H1 (cell line): Measurements from ENCODE around the gene DYNLRB2. TPM values are rescaled to one million over a fixed set of nuclear protein-coding genes. Genes with fewer than 3 reads are reported as not detected.

ENCODE experiments used
- BCL11A ChIP-seq, 2 experiments: IDR thresholded peaks; one replicate each; pipeline ENCODE4 v1.6.1; 2011; ENCODE audit warnings: low read depth in 2 of 2, low read length in 2 of 2, mild to moderate bottlenecking in 2 of 2
- SP2 ChIP-seq: IDR thresholded peaks from 2 replicates; pipeline ENCODE4 v1.6.1; 2012; ENCODE audit warnings: mild to moderate bottlenecking, low read length, inconsistent platforms
- SP4 ChIP-seq: IDR thresholded peaks from 2 replicates; pipeline ENCODE4 v1.6.1; 2012; ENCODE audit warnings: low read length, inconsistent platforms
- YY1 ChIP-seq: IDR thresholded peaks from 2 replicates; pipeline ENCODE4 v1.6.1; 2011; ENCODE audit warnings: low read depth, mild to moderate bottlenecking, low read length
- polyA plus RNA-seq, 7 experiments: library from polyadenylated mRNA; depleted of rRNA in 3 of 7; stranded (reverse) in 5 of 7; unstranded in 2 of 7; fragments of >200 nt in 5 of 7; fragments of 200-250 nt in 2 of 7; gene quantifications; 1 replicate in 5 of 7; 2 replicates in 1 of 7; 4 replicates in 1 of 7; pipeline versions ENCODE4 v1.2.1 to v1.2.3, GENCODE V29; 2011 to 2013; ENCODE audit warnings: missing spikeins in 2 of 7, mixed read lengths in 2 of 7
- total RNA-seq: library from RNA; stranded (reverse); fragmentation: NEBNext Ultra II Directional; extraction: Animal tissue kit (Norgen Biotek cat#: 25700); gene quantifications from 2 replicates; pipeline ENCODE4 v1.2.1, GENCODE V29; 2021

DYNLRB2 gene
- total and polyA plus RNA-seq, 2 of the 8 experiments (the other 6 are each of a cell fraction or from before 2014, with no cell fraction given), result not detected

DNA sequence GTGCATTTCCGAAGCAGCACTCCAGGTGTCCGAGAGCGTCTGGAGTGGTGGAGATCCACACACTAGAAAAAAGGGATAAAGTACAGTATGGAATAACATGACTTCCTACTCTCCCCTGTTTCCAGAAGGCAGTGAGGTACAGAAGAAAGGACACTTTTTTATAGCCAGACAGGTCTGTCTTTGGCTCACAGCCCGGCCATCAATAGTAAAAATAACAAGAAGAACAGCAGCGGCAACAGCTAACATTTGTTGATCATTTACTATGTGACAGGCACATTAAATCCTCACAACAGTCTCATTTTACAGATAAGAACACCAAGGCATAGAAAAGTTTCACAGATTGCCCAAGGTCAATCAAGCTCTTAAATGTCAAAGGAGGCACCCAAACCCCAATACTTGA lies 16.2 kb downstream of the DYNLRB2 start (continued):
- TF ChIP-seq BCL11A (IDR thresholded peaks at IDR 0.05; ENCODE audit: low read depth in 2 of 2, low read length in 2 of 2) (no peak), SP4 (no peak), SP2 (no peak), YY1 (no peak)
